ENCODE results near the gene WIPF2. TPM values are rescaled to one million over a fixed set of nuclear protein-coding genes. Genes with fewer than 3 reads are reported as not detected.

WIPF2 gene, protein sequence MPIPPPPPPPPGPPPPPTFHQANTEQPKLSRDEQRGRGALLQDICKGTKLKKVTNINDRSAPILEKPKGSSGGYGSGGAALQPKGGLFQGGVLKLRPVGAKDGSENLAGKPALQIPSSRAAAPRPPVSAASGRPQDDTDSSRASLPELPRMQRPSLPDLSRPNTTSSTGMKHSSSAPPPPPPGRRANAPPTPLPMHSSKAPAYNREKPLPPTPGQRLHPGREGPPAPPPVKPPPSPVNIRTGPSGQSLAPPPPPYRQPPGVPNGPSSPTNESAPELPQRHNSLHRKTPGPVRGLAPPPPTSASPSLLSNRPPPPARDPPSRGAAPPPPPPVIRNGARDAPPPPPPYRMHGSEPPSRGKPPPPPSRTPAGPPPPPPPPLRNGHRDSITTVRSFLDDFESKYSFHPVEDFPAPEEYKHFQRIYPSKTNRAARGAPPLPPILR
- polyA plus RNA-seq (2011; rRNA removed) (13.8 and 15.3 TPM in 2 replicates), polyA plus RNA-seq (2017; fragmentation: RNase III; extraction: RNeasy Plus Mini Kit Qiagen cat#74134 plus additional on column Dnase treatment) (19.3 to 21.5 TPM (median 20.8 TPM) in 3 replicates), polyA minus RNA-seq (2011; rRNA and poly(A)+ RNA removed) (11.0 and 16.4 TPM in 2 replicates)
- polyA plus RNA-seq (2012; cell fraction: cytosol; rRNA removed): 7.9 and 10.4 TPM in 2 replicates
- 8.6 and 10.5 TPM in 2 replicates for polyA plus RNA-seq (2012; cell fraction: nucleus; rRNA removed)

DNA sequence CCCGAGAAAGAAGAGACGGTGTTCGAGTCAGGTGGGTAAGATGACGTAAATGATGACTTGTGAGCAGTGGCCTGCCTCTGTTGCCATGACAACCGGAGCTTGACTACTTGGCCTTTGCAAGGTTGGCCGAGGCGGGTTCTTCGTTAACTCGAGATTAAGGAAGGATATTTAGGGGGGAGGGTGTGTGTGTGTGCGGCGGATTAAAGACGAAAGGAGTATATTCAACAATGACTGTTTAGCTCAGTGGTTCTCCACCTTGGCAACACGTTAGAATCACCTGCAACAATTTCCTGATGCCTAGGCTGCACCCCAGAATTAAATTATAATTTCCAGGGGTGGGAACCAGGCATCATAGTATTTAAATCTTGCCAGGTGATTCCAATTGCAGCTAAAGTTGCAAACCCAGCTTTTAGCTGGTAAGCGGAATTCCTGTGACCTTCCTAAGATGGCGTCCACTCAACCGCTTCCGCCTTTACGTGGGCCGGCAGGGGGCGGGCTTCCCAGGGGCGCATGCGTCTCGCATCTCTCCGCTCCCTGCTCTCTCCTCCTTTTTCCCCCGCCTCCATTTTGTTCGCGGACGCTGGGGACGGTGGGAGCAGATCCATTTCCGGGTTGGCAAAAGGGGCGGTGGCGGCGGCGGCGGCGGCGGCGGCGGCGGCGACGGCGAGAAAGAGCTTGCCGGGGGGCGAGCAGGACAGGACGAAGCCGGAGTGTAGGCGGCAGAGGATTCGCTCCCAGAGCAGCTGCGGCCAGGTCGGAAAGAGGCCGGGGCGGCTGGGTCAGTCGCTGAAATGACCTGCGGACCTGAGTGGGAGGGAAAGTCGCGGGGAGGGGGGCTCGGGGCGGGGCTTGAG is at the start of gene WIPF2:
Gene WIPF2 (plus strand): TSS at position 565 of the 854 bp plus-strand sequence. CDS start 37,156 bp downstream, outside the sequence.
- Histone ChIP-seq H3K4me1 (peaks cover 17% of the 10 kb centered on the region; the same call in 2 of the 3 replicates), H3K4me3 (peak within 1 kb of the TSS; percentile 70), H3K9me3 (no peaks in the 10 kb centered on the region), H3K4me2 (peak within 1 kb of the TSS; percentile 96), H3K27ac (peak within 1 kb of the TSS; percentile 87 to 92)
- FAIRE-seq (peak; percentile 67), ATAC-seq (peak; percentile 95 to 98), DNase-seq (ENCODE audit: low read depth in 1 of 2, low spot score in 1 of 2) (peak; percentile 96 to 98)
- CTCF ChIA-PET: interaction anchor here (0.5 to 5.5 kb wide), 58 partner anchors 9 to 447 kb away, joined by 3 to 91 read pairs (median 4); partner anchors contain the start of genes CDC6 and PSMD3
- WGBS (ENCODE audit: missing lambda C conversion rate): 10% methylated on average over 48 of the region's 59 CpGs
- POLR2A ChIA-PET: interaction anchor here (0.6 to 2.3 kb wide), 22 partner anchors 8 to 1471 kb away, joined by 3 to 13 read pairs (median 4); partner anchors contain the start of genes CASC3, MED1, MED24 and NR1D1
- TF ChIP-seq EHF (CRISPR knock-in tag; IDR thresholded peaks at IDR 0.05) (no peak), RCOR1 (IDR thresholded peaks at IDR 0.05; ENCODE audit: low read depth, low read length) (no peak), MYC (IDR thresholded peaks at IDR 0.05; ENCODE audit: borderline replicate concordance, low read length) (peak; percentile 16; the same call in 1 of the 2 replicates), HOXB5 (CRISPR knock-in tag; IDR thresholded peaks at IDR 0.05) (peak; percentile 59; the same call in 1 of the 2 replicates), HOXB13 (CRISPR knock-in tag; IDR thresholded peaks at IDR 0.05; ENCODE audit: low read depth) (no peak), NR3C1 (IDR thresholded peaks at IDR 0.05) (no peak), BHLHE40 (IDR thresholded peaks at IDR 0.05; ENCODE audit: low read depth, low read length) (no peak), RFX5 (IDR thresholded peaks at IDR 0.05) (peak; percentile 89), ZC3H11A (IDR thresholded peaks at IDR 0.05) (no peak), FOSB (CRISPR knock-in tag; IDR thresholded peaks at IDR 0.05) (no peak), USF2 (IDR thresholded peaks at IDR 0.05) (0 out of 2 replicates have a peak, but pooled peaks have one; percentile 13), MAZ (IDR thresholded peaks at IDR 0.05; ENCODE audit: borderline replicate concordance, low read depth, low read length) (0 out of 2 replicates have a peak, but pooled peaks have one; percentile 7), EP300 (IDR thresholded peaks at IDR 0.05) (no peak), RAD21 (conservative IDR thresholded peaks at IDR 0.05 in 1 of 2, IDR thresholded peaks at IDR 0.05 in 1 of 2) (no peak), MAFK (IDR thresholded peaks at IDR 0.05; ENCODE audit: partially characterized antibody) (peak; percentile 40), JUN (IDR thresholded peaks at IDR 0.05) (peak; percentile 74 to 82; a peak in 3 of 5 replicates), CBX8 (IDR thresholded peaks at IDR 0.05) (no peak), FOXS1 (CRISPR knock-in tag; IDR thresholded peaks at IDR 0.05) (0 out of 2 replicates have a peak, but pooled peaks have one; percentile 39), CHD4 (IDR thresholded peaks at IDR 0.05; ENCODE audit: borderline replicate concordance) (0 out of 2 replicates have a peak, but pooled peaks have one; percentile 19), ZFP36 (IDR thresholded peaks at IDR 0.05; ENCODE audit: borderline replicate concordance, partially characterized antibody) (no peak), PHF8 (IDR thresholded peaks at IDR 0.05; ENCODE audit: borderline replicate concordance, low read depth) (peak; percentile 28; the same call in 1 of the 2 replicates), POLR2AphosphoS2 (conservative IDR thresholded peaks at IDR 0.05; ENCODE audit: low read length) (no peak), TP53 (CRISPR knock-in tag; IDR thresholded peaks at IDR 0.05) (no peak)
- TF ChIP-seq, protein P1, sequence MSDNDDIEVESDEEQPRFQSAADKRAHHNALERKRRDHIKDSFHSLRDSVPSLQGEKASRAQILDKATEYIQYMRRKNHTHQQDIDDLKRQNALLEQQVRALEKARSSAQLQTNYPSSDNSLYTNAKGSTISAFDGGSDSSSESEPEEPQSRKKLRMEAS (IDR thresholded peaks at IDR 0.05): no peak; the same call in 1 of the 2 replicates
- TF ChIP-seq, protein P2, sequence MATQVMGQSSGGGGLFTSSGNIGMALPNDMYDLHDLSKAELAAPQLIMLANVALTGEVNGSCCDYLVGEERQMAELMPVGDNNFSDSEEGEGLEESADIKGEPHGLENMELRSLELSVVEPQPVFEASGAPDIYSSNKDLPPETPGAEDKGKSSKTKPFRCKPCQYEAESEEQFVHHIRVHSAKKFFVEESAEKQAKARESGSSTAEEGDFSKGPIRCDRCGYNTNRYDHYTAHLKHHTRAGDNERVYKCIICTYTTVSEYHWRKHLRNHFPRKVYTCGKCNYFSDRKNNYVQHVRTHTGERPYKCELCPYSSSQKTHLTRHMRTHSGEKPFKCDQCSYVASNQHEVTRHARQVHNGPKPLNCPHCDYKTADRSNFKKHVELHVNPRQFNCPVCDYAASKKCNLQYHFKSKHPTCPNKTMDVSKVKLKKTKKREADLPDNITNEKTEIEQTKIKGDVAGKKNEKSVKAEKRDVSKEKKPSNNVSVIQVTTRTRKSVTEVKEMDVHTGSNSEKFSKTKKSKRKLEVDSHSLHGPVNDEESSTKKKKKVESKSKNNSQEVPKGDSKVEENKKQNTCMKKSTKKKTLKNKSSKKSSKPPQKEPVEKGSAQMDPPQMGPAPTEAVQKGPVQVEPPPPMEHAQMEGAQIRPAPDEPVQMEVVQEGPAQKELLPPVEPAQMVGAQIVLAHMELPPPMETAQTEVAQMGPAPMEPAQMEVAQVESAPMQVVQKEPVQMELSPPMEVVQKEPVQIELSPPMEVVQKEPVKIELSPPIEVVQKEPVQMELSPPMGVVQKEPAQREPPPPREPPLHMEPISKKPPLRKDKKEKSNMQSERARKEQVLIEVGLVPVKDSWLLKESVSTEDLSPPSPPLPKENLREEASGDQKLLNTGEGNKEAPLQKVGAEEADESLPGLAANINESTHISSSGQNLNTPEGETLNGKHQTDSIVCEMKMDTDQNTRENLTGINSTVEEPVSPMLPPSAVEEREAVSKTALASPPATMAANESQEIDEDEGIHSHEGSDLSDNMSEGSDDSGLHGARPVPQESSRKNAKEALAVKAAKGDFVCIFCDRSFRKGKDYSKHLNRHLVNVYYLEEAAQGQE (IDR thresholded peaks at IDR 0.05): no peak
- TF ChIP-seq, protein P3, sequence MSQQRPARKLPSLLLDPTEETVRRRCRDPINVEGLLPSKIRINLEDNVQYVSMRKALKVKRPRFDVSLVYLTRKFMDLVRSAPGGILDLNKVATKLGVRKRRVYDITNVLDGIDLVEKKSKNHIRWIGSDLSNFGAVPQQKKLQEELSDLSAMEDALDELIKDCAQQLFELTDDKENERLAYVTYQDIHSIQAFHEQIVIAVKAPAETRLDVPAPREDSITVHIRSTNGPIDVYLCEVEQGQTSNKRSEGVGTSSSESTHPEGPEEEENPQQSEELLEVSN (IDR thresholded peaks at IDR 0.05; ENCODE audit: borderline replicate concordance, low read depth): peak; percentile 19; the same call in 1 of the 2 replicates
- TF ChIP-seq, protein P4, sequence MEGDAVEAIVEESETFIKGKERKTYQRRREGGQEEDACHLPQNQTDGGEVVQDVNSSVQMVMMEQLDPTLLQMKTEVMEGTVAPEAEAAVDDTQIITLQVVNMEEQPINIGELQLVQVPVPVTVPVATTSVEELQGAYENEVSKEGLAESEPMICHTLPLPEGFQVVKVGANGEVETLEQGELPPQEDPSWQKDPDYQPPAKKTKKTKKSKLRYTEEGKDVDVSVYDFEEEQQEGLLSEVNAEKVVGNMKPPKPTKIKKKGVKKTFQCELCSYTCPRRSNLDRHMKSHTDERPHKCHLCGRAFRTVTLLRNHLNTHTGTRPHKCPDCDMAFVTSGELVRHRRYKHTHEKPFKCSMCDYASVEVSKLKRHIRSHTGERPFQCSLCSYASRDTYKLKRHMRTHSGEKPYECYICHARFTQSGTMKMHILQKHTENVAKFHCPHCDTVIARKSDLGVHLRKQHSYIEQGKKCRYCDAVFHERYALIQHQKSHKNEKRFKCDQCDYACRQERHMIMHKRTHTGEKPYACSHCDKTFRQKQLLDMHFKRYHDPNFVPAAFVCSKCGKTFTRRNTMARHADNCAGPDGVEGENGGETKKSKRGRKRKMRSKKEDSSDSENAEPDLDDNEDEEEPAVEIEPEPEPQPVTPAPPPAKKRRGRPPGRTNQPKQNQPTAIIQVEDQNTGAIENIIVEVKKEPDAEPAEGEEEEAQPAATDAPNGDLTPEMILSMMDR (IDR thresholded peaks at IDR 0.05): 0 out of 3 replicates have a peak, but pooled peaks have one; percentile 29
